ENCODE measurements around the gene SLC2A4RG. TPM values are rescaled to one million over a fixed set of nuclear protein-coding genes. Genes with fewer than 3 reads are reported as not detected.

SLC2A4RG gene
- total RNA-seq, 2 donors from 2014 or later, result 69.3 to 108 TPM

DNA sequence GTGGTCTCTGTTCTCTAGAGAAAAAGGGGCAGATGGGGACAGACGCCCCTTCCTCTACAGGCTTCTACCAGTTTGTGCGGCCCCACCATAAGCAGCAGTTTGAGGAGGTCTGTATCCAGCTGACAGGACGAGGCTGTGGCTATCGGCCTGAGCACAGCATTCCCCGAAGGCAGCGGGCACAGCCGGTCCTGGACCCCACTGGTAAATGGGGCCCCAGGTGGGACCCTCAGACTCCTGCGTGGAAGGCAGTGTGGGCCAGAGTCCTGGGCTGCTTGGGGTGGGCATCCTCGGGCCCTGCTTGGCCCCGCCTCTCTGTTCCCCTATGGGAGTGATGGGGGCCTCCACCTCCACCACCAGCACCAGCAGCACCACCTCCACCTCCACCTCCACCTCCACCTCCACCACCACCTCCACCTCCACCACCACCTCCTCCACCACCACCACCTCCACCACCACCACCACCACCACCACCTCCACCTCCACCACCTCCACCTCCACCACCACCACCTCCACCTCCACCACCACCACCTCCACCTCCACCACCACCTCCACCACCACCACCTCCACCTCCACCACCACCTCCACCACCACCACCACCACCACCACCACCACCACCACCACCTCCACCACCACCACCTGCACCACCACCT, 46.4 kb upstream of the SLC2A4RG start:
- DNase-seq, result no peak
- H3K36me3 ChIP-seq (ENCODE audit: control insufficient read depth, insufficient read depth, low read length), result no peaks in the 10 kb centered on the region
- Mint-ChIP-seq H3K4me3 (no peak overlapping the region), H3K9me3 (peaks cover 2% of the 10 kb centered on the region), H3K27me3 (ENCODE audit: insufficient read depth) (no peaks in the 10 kb centered on the region), H3K36me3 (ENCODE audit: low read depth) (peaks cover 10% of the 10 kb centered on the region), H3K27ac (no peak overlapping the region), H3K4me1 (no peaks in the 10 kb centered on the region)
- no peak overlapping the region for H3K9ac ChIP-seq (ENCODE audit: extremely low read depth, low read length, poor library complexity, severe bottlenecking)
- H3K27ac ChIP-seq (ENCODE audit: low read depth, low read length), result peak overlapping the region; percentile 11
- H3K9me3 ChIP-seq (ENCODE audit: control insufficient read depth, low read length), result no peaks in the 10 kb centered on the region
- 93 to 95% methylated on average over 3 to 8 of the region's 10 CpGs for WGBS, 2 experiments (ENCODE audit: insufficient coverage in 1 of 2, insufficient read length in 1 of 2)
- no peak overlapping the region for H3K4me3 ChIP-seq (ENCODE audit: low read length)
- no peaks in the 10 kb centered on the region for H3K27me3 ChIP-seq (ENCODE audit: control insufficient read depth, insufficient read depth, low read length, poor library complexity, severe bottlenecking)
- no peaks in the 10 kb centered on the region for H3K4me1 ChIP-seq (ENCODE audit: control insufficient read depth, insufficient read depth, low read length)
- TF ChIP-seq, protein P1, sequence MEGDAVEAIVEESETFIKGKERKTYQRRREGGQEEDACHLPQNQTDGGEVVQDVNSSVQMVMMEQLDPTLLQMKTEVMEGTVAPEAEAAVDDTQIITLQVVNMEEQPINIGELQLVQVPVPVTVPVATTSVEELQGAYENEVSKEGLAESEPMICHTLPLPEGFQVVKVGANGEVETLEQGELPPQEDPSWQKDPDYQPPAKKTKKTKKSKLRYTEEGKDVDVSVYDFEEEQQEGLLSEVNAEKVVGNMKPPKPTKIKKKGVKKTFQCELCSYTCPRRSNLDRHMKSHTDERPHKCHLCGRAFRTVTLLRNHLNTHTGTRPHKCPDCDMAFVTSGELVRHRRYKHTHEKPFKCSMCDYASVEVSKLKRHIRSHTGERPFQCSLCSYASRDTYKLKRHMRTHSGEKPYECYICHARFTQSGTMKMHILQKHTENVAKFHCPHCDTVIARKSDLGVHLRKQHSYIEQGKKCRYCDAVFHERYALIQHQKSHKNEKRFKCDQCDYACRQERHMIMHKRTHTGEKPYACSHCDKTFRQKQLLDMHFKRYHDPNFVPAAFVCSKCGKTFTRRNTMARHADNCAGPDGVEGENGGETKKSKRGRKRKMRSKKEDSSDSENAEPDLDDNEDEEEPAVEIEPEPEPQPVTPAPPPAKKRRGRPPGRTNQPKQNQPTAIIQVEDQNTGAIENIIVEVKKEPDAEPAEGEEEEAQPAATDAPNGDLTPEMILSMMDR (conservative IDR thresholded peaks at IDR 0.05), result no peak

- no peaks in the 10 kb centered on the region for H3K9me3 ChIP-seq (ENCODE audit: control insufficient read depth, low read length)
- no peak overlapping the region for H3K27ac Mint-ChIP-seq
- no peaks in the 10 kb centered on the region for H3K27me3 Mint-ChIP-seq (ENCODE audit: insufficient read depth)
- no peak overlapping the region for H3K27ac ChIP-seq (ENCODE audit: low read depth, low read length)
- 93 to 97% methylated on average over 15 to 21 of the region's 21 CpGs for WGBS, 2 experiments (ENCODE audit: insufficient coverage in 1 of 2, insufficient read length in 1 of 2)
- H3K36me3 Mint-ChIP-seq (ENCODE audit: low read depth), result peaks cover 10% of the 10 kb centered on the region
- H3K4me1 ChIP-seq (ENCODE audit: control insufficient read depth, insufficient read depth, low read length), result no peaks in the 10 kb centered on the region
- DNase-seq, result no peak
- TF ChIP-seq, protein P1 (conservative IDR thresholded peaks at IDR 0.05), result no peak
- peaks cover 2% of the 10 kb centered on the region for H3K9me3 Mint-ChIP-seq
- H3K4me3 ChIP-seq (ENCODE audit: low read length), result no peak overlapping the region
- no peak overlapping the region for H3K4me3 Mint-ChIP-seq
- no peak overlapping the region for H3K9ac ChIP-seq (ENCODE audit: extremely low read depth, low read length, poor library complexity, severe bottlenecking)
- H3K36me3 ChIP-seq (ENCODE audit: control insufficient read depth, insufficient read depth, low read length), result no peaks in the 10 kb centered on the region
- no peaks in the 10 kb centered on the region for H3K27me3 ChIP-seq (ENCODE audit: control insufficient read depth, insufficient read depth, low read length, poor library complexity, severe bottlenecking)
- no peaks in the 10 kb centered on the region for H3K4me1 Mint-ChIP-seq
Observed at GRCh38 chr20:63693733-63694583, 45.6 kb upstream of the SLC2A4RG start.

GRCh38 chr20:63694584-63695423, 44.8 kb upstream of the SLC2A4RG start:
- TF ChIP-seq, protein P1 (conservative IDR thresholded peaks at IDR 0.05), result no peak
- DNase-seq, result peak; percentile 49
- Histone ChIP-seq H3K4me3 (ENCODE audit: low read length) (no peak overlapping the region), H3K27me3 (ENCODE audit: control insufficient read depth, insufficient read depth, low read length, poor library complexity, severe bottlenecking) (no peaks in the 10 kb centered on the region), H3K27ac (ENCODE audit: low read depth, low read length) (no peak overlapping the region), H3K9ac (ENCODE audit: extremely low read depth, low read length, poor library complexity, severe bottlenecking) (no peak overlapping the region), H3K36me3 (ENCODE audit: control insufficient read depth, insufficient read depth, low read length) (no peaks in the 10 kb centered on the region), H3K9me3 (ENCODE audit: control insufficient read depth, low read length) (no peaks in the 10 kb centered on the region), H3K4me1 (ENCODE audit: control insufficient read depth, insufficient read depth, low read length) (no peaks in the 10 kb centered on the region)
- Mint-ChIP-seq H3K27me3 (ENCODE audit: insufficient read depth) (no peaks in the 10 kb centered on the region), H3K27ac (no peak overlapping the region), H3K4me3 (no peak overlapping the region), H3K9me3 (peaks cover 2% of the 10 kb centered on the region), H3K36me3 (ENCODE audit: low read depth) (peaks cover 10% of the 10 kb centered on the region), H3K4me1 (no peaks in the 10 kb centered on the region)
- WGBS, 2 experiments (ENCODE audit: insufficient coverage in 1 of 2, insufficient read length in 1 of 2), result 94 to 95% methylated on average over 21 to 37 of the region's 37 CpGs
